ENCODE data around the gene GPR37L1.

Gene GPR37L1

DNA sequence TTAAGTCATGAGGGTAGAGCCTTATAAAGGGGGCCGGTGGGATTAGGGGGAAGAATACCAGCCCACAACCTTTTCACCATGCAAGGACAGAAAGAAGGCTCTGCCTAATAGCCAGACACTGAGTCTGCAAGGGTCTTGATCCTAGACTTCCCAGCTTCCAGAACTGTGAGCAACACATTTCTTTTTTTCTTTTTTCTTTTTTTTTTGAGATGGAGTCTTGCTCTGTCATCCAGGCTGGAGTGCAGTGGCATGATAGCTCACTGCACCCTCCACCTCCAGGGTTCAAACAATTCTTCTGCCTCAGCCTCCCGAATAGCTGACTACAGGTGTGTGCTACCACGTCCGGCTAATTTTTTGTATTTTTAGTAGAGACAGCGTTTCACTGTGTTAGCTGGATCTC, 23.6 kb downstream of the GPR37L1 start:
- DNase-seq (ENCODE audit: low read depth), result no peak
- H3K4me3 ChIP-seq (ENCODE audit: low read depth, low read length), result no peak overlapping the region
- TF ChIP-seq CTCF (IDR thresholded peaks at IDR 0.05; ENCODE audit: low read depth, low read length, missing control alignments), result no peak
- in situ Hi-C loops (cut with HindIII; ENCODE audit: low sequenced_read_pairs), result no loop called here

GRCh38 chr1:202146993-202147392, 24.3 kb downstream of the GPR37L1 start:
- DNase-seq (ENCODE audit: low read depth), result no peak
- in situ Hi-C loops (cut with HindIII; ENCODE audit: low sequenced_read_pairs), result no loop called here
- no peak for TF ChIP-seq CTCF (IDR thresholded peaks at IDR 0.05; ENCODE audit: low read depth, low read length, missing control alignments)
- no peak overlapping the region for H3K4me3 ChIP-seq (ENCODE audit: low read depth, low read length)

DNA sequence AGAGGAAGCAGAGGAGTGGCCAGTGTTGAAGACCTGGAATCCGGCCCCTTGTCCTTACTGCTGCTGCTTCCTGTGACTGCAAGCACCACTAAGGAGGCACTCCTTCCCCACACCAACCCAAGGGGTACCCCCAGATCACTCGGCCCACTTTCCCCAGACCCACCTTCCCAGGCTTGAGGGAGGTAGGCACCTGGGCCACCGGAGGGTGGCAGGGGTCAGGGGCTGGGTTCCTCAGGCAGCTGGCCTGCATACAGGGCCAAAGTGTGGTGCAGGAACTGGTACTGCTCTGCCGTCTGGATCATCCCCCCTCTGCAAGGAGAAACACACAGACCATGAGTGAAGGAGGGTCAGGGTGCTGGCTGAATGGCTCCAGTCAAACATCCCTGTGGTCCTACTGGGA, 25.7 kb downstream of the GPR37L1 start:
- H3K4me3 ChIP-seq (ENCODE audit: low read depth, low read length), result no peak overlapping the region
- no peak for DNase-seq (ENCODE audit: low read depth)
- in situ Hi-C loops (cut with HindIII; ENCODE audit: low sequenced_read_pairs), result no loop called here
- TF ChIP-seq CTCF (IDR thresholded peaks at IDR 0.05; ENCODE audit: low read depth, low read length, missing control alignments), result no peak

GRCh38 chr1:202149566-202149965, 26.8 kb downstream of the GPR37L1 start:
- TF ChIP-seq CTCF (IDR thresholded peaks at IDR 0.05; ENCODE audit: low read depth, low read length, missing control alignments), result no peak
- in situ Hi-C loops (cut with HindIII; ENCODE audit: low sequenced_read_pairs), result no loop called here
- no peak for DNase-seq (ENCODE audit: low read depth)
- no peak overlapping the region for H3K4me3 ChIP-seq (ENCODE audit: low read depth, low read length)

GRCh38 chr1:202150187-202150586, 27.5 kb downstream of the GPR37L1 start:
- no peak overlapping the region for H3K4me3 ChIP-seq (ENCODE audit: low read depth, low read length)
- in situ Hi-C loops (cut with HindIII; ENCODE audit: low sequenced_read_pairs), result no loop called here
- TF ChIP-seq CTCF (IDR thresholded peaks at IDR 0.05; ENCODE audit: low read depth, low read length, missing control alignments), result no peak
- DNase-seq (ENCODE audit: low read depth), result no peak

GRCh38 chr1:202150602-202151001, 27.9 kb downstream of the GPR37L1 start:
- in situ Hi-C loops (cut with HindIII; ENCODE audit: low sequenced_read_pairs), result no loop called here
- H3K4me3 ChIP-seq (ENCODE audit: low read depth, low read length), result no peak overlapping the region
- DNase-seq (ENCODE audit: low read depth), result no peak
- TF ChIP-seq CTCF (IDR thresholded peaks at IDR 0.05; ENCODE audit: low read depth, low read length, missing control alignments), result no peak

DNA sequence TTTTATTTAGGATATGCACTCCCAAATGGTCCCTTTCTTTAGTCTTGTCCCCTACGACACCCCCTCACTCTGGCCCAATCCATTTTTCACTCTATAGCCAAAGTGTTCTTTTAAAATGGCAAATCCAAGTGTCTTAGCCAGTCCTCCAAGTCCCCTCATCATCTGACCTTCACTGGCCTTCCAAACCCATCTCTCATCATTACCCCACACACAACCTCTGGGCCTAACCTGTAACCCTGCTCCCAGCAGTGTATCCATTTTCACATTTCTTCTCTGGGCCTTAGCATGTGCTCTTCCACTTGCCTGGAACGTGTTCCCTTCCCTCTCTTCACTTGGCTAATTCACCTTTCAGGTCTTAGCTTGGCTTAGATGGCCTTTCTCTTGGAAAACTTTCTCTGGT, 28.3 kb downstream of the GPR37L1 start:
- TF ChIP-seq CTCF (IDR thresholded peaks at IDR 0.05; ENCODE audit: low read depth, low read length, missing control alignments), result no peak
- no peak overlapping the region for H3K4me3 ChIP-seq (ENCODE audit: low read depth, low read length)
- no peak for DNase-seq (ENCODE audit: low read depth)
- in situ Hi-C loops (cut with HindIII; ENCODE audit: low sequenced_read_pairs), result no loop called here
